GM21528 (cell line): ENCODE data around the gene ARHGAP11A.

ENCODE experiments used
- ATAC-seq: cut with Tn5 transposase; IDR thresholded peaks from one replicate; pipeline ENCODE4 v1.9.1; 2021; ENCODE audit warnings: mild to moderate bottlenecking, moderate library complexity; ENCODE audit not compliant: unreplicated experiment, low FRiP score

The ARHGAP11A gene

GRCh38 chr15:32656091-32656490, 40.8 kb downstream of the ARHGAP11A start:
- ATAC-seq, result no peak

- no peak for ATAC-seq
These were observed 41.2 kb downstream of the ARHGAP11A start for GRCh38 chr15:32656496-32656895.

GRCh38 chr15:32657198-32657883, 42.0 kb downstream of the ARHGAP11A start:
- no peak for ATAC-seq

- ATAC-seq, result no peak
These were observed 42.6 kb downstream of the ARHGAP11A start for GRCh38 chr15:32657941-32658340.

- no peak for ATAC-seq
These were observed 44.2 kb downstream of the ARHGAP11A start for GRCh38 chr15:32659340-32660155.

- ATAC-seq, result no peak
These were observed 48.4 kb downstream of the ARHGAP11A start for GRCh38 chr15:32663671-32664070.

- no peak for ATAC-seq
These were observed 49.5 kb downstream of the ARHGAP11A start for GRCh38 chr15:32664796-32665195.

GRCh38 chr15:32667321-32667720, 52.0 kb downstream of the ARHGAP11A start:
- ATAC-seq, result no peak

- no peak for ATAC-seq
These were observed 53.6 kb downstream of the ARHGAP11A start for GRCh38 chr15:32668942-32669341.

GRCh38 chr15:32669896-32670611, 54.8 kb downstream of the ARHGAP11A start:
- ATAC-seq, result no peak

GRCh38 chr15:32670623-32671022, 55.3 kb downstream of the ARHGAP11A start:
- no peak for ATAC-seq

GRCh38 chr15:32671339-32672325, 56.3 kb downstream of the ARHGAP11A start:
- ATAC-seq, result no peak

- ATAC-seq, result no peak
These were observed 59.4 kb downstream of the ARHGAP11A start for GRCh38 chr15:32674681-32675080.

GRCh38 chr15:32675466-32675865, 60.2 kb downstream of the ARHGAP11A start:
- no peak for ATAC-seq

- ATAC-seq, result no peak
These were observed 60.9 kb downstream of the ARHGAP11A start for GRCh38 chr15:32676169-32676568.

- ATAC-seq, result no peak
These were observed 62.0 kb downstream of the ARHGAP11A start for GRCh38 chr15:32677238-32677750.

- ATAC-seq, result no peak
These were observed 64.0 kb downstream of the ARHGAP11A start for GRCh38 chr15:32679298-32679690.

- ATAC-seq, result no peak
These were observed 67.3 kb downstream of the ARHGAP11A start for GRCh38 chr15:32682569-32682968.

- ATAC-seq, result no peak
These were observed 67.8 kb downstream of the ARHGAP11A start for GRCh38 chr15:32682977-32683630.
